ENCODE measurements around the gene LETM1.

The LETM1 gene

DNA sequence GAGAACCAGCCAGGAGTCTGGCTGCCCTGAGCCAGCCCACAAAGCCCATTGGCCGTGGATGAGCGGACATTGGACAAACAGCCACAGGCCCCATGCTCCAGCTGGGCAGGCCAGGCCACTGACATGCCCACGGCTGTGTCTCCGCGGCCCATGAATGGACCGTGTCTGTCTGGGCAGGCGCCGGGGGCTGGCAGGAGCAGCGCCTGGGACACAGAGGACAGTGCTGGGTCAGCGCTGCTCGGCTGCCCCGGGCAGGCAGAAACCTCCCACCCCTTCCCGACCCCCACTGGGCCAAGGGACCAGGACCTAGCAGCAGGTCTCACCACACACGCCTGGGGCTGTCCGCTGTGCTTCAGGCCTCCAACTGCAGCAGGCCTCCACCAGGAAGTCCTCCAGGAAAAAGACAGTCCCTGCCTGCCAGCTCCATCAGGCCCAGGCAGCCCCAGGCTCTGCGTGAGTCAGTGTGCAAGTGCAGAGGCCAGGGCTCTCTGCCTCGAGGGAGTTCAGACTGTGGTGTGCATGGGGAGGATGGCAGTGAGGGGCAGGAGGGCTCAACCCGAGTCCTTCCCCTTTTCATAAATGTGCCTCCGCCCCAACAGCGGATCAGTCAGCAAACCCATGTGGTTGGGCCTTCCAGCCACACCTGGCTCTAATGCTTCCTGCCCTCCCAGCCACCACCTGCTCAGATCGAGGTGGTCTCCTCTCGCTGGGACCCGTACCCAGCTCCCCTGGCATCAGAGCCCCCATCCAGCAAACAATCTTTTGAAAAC, 80.0 kb downstream of the LETM1 start:
- DNase-seq: no peak

DNA sequence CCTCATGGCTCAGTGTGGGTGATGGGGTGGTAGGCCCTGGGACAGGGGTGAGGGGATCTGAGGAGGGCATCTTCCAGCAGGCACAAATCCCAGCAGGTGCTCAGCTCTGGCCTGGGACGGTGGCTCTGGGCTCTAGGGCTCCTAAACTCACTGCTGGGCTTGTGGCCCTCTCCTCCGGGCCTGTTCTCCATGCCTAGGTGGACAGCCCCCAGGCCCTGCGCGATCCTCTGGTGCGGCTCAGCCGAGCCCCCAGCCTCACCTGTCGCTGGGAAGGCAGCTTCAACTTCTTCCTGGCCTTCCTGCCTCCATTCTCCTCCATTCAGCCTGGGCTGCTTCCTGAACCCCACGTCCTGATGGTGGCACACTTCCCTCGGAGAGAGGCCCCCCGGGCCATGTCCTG, 82.2 kb downstream of the LETM1 start:
- DNase-seq: no peak

DNA sequence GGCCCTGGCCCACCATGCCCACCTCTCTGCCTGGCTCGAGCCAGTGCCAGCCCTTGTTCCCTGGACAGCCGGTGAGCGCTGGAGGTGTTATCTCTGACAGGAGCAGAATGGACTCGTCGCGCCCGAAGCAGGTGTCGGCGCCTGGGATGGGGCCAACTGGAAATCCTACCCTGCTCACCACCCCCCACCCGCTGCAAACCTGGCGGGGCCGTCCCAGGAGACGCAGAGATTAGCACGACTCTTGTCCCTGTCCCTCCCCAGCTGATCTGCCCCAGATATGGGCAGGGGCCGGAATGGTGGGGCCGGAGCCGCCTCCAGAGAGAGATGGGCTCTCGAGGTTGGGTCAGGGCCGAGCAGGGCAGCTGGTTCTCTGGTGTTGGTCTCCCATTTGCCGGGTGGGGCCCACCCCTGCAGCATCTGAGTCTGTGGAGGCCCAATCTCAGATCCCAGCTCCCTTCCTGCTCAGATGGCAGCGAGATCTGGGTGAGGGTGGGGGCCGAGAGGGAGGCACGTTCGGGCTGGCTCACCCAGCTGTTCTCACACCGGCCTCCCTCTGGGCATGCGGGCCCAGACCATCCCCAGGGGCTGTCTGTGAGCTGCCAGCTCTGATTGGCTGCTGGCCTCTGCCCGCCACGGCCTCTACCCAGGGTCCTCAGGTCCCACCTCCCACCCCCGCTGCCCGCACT, 83.0 kb downstream of the LETM1 start:
- DNase-seq: no peak

DNA sequence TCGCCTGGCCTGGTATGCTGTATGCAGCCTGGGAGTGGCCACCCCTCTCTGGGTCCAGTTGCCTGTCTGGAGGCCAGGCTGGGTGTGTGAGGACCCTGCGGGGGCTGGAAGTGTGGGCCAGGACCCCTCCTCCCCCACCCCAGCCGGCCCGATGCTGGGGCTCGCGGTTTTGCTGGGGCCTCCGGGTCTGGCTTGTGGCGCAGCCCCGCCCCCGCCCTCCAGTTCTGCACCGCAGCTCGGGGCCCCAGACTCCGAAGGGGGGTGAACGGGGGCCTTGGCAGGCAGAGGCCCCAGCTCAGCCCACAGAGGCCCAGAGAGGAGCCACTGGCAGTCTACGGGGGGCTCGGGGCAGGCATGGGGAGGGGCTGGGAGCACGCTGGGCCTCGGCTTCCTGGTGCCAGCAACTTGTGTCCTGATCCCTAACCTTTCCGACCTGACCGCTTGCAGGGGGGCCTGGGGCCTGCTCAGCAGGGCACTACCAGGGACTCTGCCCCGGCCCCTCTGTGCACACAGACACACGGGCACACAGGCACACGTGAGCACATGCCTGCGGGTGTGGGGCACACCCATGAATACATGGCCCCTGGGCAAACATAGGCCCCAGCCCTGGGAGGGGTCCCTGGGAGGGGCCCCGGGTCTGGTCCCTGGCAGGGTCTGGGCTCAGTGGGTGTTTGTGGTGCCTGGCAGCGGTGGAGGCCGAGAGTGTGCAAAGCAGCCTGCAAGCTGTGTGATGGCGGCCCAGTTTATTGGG, 84.2 kb downstream of the LETM1 start:
- DNase-seq: no peak

DNA sequence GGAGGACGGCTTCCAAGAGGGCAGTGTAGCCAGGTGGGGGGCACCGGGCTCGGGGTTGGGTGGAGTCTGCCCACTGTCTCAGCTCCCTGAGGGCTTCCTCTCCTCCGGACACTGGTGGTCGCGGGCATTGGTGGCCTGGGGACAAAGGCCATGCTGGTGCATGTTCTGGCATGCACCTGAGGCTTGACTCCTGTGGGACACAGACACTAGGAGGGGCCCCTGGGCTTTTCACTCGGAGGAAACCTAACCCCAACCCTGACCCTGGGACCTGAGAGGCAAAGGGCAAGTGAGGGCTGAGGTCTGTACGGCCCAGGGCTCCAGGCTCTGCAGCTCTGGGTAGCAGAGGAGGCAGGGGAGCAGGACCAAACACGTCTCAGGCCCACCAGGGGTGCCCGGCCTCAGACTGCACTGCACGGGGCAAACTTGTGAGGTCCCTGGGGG, 85.1 kb downstream of the LETM1 start:
- no peak for DNase-seq

DNA sequence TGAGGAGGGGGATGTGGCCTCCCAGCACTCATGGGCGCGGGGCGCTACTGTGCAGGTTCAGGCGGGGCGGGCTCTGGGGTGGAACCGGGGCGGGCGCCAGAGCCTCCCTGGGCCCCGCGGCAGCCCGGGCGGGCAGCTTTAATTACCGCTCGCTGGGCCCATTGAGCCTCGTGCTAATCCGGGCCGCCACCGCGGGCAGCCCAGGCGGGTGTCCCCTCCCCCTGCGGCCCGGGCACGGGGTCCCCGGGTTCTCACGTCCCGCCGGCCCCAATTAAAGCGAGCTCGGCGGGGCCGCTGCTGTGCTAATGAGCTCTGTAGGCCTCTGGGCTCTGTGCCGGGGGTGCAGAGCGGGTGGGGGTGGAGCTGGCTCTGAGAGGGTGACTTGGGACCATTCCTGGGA, 85.7 kb downstream of the LETM1 start:
- no peak for DNase-seq

DNA sequence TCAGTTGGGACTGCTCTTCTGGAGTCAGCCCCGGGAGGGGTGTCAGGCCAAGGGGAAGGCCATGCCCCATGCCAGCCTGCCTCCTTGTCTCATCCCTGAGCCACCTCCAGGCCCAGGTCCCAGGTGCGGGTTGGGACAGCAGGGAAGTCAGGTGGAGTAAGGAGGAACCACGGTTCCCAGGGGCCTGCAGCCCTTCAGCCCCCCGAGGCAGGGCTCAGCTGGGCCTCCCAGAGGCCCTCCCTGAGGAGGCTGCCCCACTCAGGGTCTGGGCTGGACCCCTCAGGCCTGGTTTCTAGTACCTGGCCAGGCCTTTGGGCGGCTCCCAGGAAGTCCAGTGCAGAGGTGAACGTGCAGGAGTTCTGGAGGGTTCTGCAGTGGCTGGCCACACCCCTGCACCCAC, 86.3 kb downstream of the LETM1 start:
- DNase-seq: no peak

DNA sequence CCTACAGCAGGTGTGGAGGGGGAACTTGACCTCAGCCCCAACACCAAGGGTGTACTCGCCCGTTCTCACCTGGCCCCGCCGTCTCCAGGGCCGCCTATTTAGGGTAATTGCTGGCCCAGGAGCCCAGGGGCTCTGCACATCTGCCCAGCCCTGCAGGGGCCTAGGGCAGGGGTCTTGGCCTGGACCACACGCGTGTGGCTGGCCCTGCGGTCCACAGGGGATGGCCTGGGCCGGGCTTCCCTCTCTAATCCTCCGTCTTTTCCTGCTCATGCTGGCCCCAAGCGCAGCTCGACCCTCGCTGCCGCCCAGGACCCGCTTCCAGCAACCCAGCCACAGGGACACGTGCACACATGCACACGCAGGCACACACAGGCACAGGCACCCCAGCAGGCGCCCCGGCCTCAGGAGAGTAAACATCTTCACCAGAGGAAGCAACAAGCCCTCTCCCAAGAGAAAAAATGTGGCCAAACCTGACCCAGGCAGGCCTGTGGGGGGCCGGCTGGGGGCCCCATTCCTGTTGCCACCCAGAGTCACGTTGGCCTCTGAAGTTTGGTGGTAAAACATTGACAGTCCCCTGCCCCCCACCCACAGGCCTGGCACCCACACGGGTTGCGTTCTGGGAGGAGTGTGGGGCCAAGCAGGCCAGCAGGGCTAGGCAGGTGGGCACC, 87.5 kb downstream of the LETM1 start:
- no peak for DNase-seq

DNA sequence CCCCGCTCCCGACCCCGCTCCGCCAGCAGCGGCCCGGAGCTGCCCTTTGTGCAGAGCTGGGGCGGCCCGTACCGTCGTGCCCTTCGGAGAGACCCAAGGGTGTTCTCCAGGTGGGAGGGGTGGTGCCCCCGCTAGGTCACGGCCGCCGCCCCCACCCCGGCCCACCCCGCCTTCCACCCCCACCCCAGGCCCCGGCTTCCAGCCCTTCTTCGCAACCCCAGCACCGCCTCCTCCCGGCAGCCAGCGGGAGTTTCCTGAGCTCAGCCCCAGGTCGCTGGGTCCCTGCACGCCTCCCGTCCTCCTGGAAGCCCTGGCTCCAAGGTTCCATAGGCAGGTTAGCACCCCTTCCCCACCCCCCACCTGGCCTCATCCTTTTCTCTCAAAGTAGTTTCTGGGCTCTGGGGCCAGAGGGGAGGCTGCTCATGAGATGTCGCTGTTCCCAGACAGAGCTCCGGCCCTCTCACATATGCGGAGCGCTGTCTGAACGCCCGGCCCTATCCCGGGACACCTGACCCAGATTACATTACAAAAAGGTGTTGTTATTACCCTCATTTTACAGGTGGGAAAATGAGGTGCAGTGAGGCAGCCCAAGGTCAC, 88.1 kb downstream of the LETM1 start:
- peak; percentile 40 to 47 for DNase-seq

DNA sequence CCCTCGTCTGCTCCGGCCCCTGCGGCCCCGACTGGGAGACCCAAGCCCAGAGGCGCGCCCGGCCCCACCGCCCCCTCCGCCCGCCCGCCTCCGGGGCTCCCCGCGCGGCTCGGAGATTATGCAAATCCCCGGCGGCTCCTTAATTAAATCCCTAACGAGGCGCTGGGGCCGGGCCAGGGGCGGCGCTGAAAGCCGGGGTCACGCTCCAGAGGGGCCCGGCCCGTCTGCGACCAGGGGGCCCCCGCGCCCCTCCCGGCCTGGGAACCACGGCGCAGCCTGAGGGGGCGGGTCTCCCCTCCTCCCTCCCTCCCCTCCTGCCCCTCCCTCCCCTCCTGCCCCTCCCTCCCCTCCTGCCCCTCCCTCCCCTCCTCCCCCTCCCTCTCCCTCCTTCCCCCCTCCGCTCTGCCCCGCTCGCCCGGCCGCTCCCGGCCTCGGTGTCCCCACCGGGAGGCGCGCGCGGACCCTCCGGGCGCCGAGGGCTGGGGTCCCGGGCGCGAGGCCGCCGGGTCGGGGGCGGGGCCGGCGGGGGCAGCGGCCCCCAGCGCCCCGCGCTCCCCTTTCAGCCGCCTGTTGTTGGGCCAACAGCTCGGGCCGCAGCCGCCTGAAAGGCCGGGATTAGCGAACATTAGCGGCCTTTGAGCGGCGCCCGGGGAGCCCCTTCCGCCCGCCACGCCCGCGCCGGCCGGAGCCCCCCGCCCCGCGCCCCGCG, 88.7 kb downstream of the LETM1 start:
- no peak for DNase-seq

DNA sequence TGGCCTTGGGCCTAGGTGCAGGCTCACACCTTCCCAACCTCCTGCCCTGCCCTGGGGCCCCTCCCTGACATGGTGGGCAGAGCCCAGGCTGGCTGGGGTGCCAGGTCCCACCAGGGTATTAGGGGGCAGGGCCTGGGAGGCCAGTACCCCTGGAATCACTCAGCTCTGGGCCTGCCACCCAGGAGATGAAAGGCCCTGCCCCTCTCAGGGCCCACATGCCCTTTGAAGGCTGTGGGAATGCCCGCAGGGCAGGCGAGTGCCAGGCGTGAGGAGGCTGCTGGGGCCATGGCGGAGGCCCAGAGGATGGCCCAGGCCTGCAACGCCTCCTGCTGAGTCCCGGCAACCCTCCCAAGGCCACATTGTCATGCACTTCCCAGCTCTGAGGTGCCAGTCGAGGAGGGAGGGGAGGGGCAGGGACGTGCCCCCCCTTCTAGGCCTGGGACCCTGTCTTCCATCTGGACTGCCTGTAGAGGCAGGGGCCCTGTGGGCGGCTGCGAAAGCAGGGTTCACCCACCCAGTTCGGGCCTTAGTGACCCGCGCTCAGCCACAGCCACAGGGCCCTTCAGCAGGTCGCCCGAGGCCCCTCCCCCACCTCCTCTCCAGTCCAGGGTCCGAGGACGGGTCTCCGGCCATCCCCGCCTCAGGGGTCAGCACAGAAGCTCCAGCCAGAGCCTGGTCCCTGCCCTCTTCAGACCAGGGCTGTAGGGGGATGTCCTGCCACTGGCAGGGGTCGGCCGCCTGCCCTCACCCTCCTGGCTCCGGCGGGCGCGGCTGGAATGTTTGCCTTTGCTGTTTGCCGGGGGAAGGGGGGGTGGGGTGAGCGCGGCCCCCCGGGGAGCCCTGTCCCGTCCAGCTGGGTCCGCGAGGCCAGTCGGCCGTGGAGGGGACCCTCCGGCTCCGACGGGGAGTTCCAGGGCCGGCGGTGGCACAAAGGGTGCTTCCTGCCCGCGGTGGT, 89.6 kb downstream of the LETM1 start:
- DNase-seq: no peak

DNA sequence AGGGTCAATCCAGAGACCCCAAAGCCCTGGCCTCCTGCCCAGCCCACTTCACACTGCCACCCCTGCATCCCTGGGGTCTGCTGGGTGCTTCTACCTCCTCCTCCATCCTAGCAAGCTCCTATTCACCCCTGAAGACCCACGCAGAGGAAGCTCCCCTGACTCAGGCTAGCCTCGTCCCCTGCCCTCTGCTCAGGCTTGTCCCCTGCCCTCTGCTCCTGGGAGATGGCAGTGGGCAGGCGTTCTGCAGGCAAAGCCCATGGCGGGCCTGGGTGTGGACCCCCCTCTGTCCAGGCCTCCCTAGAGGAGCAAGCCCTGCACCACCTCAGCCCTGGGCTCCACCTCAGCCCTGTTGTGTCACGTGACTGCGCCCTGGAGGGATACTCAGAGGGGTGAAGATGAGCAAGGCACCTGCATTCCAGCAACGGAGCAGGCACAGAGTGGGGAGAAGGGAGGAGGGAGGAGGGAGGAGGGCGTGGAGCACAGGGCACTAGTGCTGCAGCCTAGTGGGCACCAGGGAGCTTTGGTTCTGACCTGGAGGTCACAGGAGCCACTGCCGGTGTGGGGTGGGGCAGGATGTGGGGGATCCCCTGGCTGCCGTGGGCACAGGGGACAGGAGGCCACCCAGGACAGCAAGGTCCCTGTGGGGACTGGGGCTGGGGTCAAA, 90.4 kb downstream of the LETM1 start:
- no peak for DNase-seq

DNA sequence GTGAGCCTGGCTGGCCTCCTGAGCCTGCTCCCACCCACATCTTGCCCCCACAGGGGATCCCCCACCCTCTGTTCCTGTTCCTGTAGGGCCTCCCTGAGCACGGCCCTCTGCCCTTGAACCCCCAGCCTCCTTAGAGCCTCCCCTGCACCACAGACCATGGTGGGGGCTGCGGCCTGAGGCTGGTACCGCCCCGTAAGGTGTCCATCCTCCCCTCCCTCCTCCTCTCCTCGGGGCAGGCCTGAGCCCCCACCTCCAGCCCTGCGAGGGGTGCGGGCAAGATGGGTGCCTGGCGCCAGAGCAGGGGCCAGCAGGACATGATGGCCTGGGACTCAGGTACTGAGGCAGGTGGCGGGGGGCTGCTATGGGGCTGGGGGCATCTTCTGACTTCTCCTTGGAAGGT, 91.3 kb downstream of the LETM1 start:
- DNase-seq: no peak

DNA sequence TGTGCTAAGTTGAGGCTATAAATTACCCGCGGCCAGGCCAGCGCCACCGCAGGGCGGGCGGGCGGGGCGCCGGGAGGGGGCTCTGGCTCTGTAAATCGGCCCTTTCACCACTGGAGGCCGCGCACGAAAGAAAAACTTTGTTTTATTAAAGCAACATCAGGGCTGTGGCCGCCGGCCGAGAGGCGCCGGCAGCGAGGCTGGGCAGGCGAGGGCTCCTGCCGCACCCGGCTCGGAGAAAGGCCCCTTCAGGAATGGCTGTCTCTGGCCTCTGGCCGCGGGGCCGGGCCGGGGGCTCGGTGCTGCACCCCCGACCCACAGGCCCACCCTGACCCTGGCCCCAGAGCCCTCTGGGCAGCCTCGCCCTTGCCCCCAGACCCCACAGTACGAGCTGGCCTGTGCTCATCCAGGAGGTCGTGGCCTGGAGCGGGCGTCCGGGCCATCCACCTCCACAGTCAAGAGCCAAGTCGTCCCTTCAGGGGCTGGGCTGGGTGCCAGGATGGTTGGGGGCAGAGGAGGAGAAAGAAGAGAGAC, 92.3 kb downstream of the LETM1 start:
- no peak for DNase-seq

DNA sequence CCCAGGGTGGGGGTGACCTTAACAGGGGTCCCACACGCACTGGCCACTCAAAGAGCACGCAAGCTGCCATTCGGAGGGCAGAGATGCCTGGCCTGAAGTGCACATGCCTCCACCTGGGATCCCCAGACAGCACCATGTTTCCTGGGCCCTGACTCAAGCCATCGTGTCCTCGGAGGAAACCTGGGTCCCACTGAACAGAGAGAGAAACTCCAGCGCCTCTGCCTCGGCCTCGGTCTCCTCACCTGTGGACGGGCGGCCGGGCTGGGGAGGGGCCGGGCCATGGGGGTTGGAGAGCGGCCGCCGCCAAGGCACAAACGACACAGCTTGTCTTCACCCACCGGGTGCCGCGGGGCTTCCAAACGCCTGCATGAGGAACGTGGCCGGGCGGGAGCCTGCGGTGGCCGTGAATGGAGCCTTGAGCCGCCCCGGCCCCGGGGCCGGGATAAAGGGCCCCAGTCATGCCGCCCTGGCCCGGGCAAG, 92.8 kb downstream of the LETM1 start:
- DNase-seq: no peak

DNA sequence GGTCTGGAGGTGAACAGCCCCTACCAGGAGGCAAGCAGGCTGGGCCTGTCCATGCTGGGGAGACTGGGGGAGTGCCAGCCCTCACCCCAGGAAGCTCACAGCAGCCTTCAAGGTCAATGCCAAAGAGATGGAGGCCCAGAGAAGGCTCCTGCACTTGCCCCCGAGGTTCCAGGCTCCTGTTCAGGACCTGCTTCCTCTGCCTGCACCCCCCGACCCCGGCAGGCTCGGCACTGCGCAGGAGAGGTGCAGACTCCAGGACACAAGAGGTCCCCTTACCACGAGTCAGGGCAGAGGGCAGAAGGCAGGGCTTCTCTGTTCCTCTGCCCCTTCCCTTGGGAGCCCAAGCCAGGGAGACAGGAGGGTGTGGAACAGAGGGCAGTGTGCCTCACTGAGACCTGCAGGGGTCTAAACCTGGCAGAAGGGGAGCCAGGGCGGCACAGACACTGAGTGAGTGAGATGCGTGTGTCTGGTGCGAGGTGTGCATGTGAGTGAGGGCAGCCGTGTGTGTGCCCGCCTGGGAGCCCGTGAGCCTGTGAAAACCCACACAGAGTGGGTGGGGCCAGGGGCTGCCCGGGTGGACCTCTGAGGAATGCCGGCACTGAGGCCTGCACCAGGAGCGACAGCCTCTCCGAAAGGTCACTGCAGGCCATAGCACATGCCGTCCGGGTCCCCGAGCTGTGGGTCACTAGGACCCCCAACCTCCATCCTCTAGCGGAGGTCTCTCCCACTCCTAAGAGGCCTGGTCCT, 93.5 kb downstream of the LETM1 start:
- DNase-seq: no peak
